CD4-positive, alpha-beta T cell treated with Interleukin-17A for 4 hours (primary cell): ENCODE measurements around the gene HNRNPDL.

Experiments
- DNase-seq: peaks from one replicate; pipeline ENCODE4 v3.0.0-alpha.2; 2020; ENCODE audit warnings: mixed read lengths

HNRNPDL gene

GRCh38 chr4:82381661-82382296 is 48.5 kb downstream of the HNRNPDL start:
- no peak for DNase-seq

GRCh38 chr4:82381235-82381634 is 49.0 kb downstream of the HNRNPDL start:
- no peak for DNase-seq

GRCh38 chr4:82380831-82381230 is 49.4 kb downstream of the HNRNPDL start:
- DNase-seq = no peak

- DNase-seq = no peak
Observed at GRCh38 chr4:82380344-82380743, 49.9 kb downstream of the HNRNPDL start.

- DNase-seq = no peak
Observed at GRCh38 chr4:82376109-82376508, 54.2 kb downstream of the HNRNPDL start.

- peak; percentile 93 for DNase-seq
Observed at GRCh38 chr4:82373816-82374625, 56.2 kb downstream of the HNRNPDL start, which contains the start of gene HNRNPD. TSS of gene HNRNPD (minus strand) at chr4:82373991. CDS start at chr4:82373678, 313 bp downstream.

GRCh38 chr4:82373486-82373815 is 56.8 kb downstream of the HNRNPDL start:
- no peak for DNase-seq
